22Rv1 (cell line): Measurements from ENCODE around the gene KRTAP10-1.
"Not testable (repeated sequence)": the region's sequence is repeated elsewhere in the genome, so short reads cannot be mapped to it uniquely, and the experiment has no call there.

Experiments used
- H3K27ac ChIP-seq: fragments of 450-650 bp; 2 replicates; pipeline ENCODE4 v1.5.1; 2017
- CTCF ChIP-seq: fragments of 450-650 bp; IDR thresholded peaks from 2 replicates; pipeline ENCODE4 v1.5.1; 2017; ENCODE audit warnings: mild to moderate bottlenecking
- ZFX ChIP-seq: fragments of 450-650 bp; IDR thresholded peaks from 2 replicates; pipeline ENCODE4 v1.6.1; 2017; ENCODE audit warnings: antibody characterized with exemption, borderline replicate concordance

Gene KRTAP10-1

GRCh38 chr21:44558695-44559094 is 18.7 kb upstream of the KRTAP10-1 start, which contains the start of gene KRTAP10-3:
Gene KRTAP10-3, minus strand, starts transcription at chr21:44558795. Its CDS starts 80 bp downstream, at chr21:44558715.
- H3K27ac ChIP-seq = no peak within 1 kb of the TSS
- TF ChIP-seq ZFX = no peak
- no peak for TF ChIP-seq CTCF

- H3K27ac ChIP-seq = not testable (repeated sequence)
Observed at GRCh38 chr21:44558329-44558675, 18.3 kb upstream of the KRTAP10-1 start.

- H3K27ac ChIP-seq = no peak overlapping the region
Observed at GRCh38 chr21:44557491-44558328, 17.7 kb upstream of the KRTAP10-1 start.

GRCh38 chr21:44556879-44557278 is 16.9 kb upstream of the KRTAP10-1 start:
- TF ChIP-seq CTCF = no peak
- TF ChIP-seq ZFX = no peak
- H3K27ac ChIP-seq = no peak overlapping the region

More at GRCh38 chr21:44557491-44558328, 17.7 kb upstream of the KRTAP10-1 start:
- TF ChIP-seq CTCF (no peak), ZFX (no peak)

GRCh38 chr21:44555200-44555875 is 15.3 kb upstream of the KRTAP10-1 start:
- TF ChIP-seq ZFX = no peak
- no peak for TF ChIP-seq CTCF
- no peak overlapping the region for H3K27ac ChIP-seq

GRCh38 chr21:44552681-44553080 is 12.7 kb upstream of the KRTAP10-1 start:
- no peak for TF ChIP-seq ZFX
- TF ChIP-seq CTCF = no peak
- H3K27ac ChIP-seq = no peak overlapping the region

GRCh38 chr21:44552136-44552535 is 12.1 kb upstream of the KRTAP10-1 start:
- no peak overlapping the region for H3K27ac ChIP-seq
- TF ChIP-seq ZFX (no peak), CTCF (no peak)
